GM19452 (cell line): ENCODE measurements around the gene SEC22A.

Experiments used
- ATAC-seq: cut with Tn5 transposase; IDR thresholded peaks from one replicate; pipeline ENCODE4 v1.9.1; 2021; ENCODE audit not compliant: unreplicated experiment

Gene SEC22A

GRCh38 chr3:123262226-123262625 lies 60.5 kb downstream of the SEC22A start:
- no peak for ATAC-seq

- no peak for ATAC-seq
Observed at GRCh38 chr3:123262868-123263267, 61.1 kb downstream of the SEC22A start.

- no peak for ATAC-seq
Observed at GRCh38 chr3:123263941-123264340, 62.2 kb downstream of the SEC22A start.

GRCh38 chr3:123267821-123268220 lies 66.1 kb downstream of the SEC22A start:
- no peak for ATAC-seq

GRCh38 chr3:123270818-123271217 lies 69.1 kb downstream of the SEC22A start:
- ATAC-seq: no peak

GRCh38 chr3:123271466-123272159 lies 69.9 kb downstream of the SEC22A start:
- ATAC-seq: no peak

- no peak for ATAC-seq
Observed at GRCh38 chr3:123272547-123272946, 70.8 kb downstream of the SEC22A start.

GRCh38 chr3:123275691-123276090 lies 73.9 kb downstream of the SEC22A start:
- no peak for ATAC-seq

GRCh38 chr3:123276346-123277006 lies 74.7 kb downstream of the SEC22A start:
- no peak for ATAC-seq

- no peak for ATAC-seq
Observed at GRCh38 chr3:123277106-123277505, 75.4 kb downstream of the SEC22A start.

- no peak for ATAC-seq
Observed at GRCh38 chr3:123278446-123278845, 76.7 kb downstream of the SEC22A start.

GRCh38 chr3:123279121-123279520 lies 77.4 kb downstream of the SEC22A start:
- no peak for ATAC-seq

- ATAC-seq: no peak
Observed at GRCh38 chr3:123281406-123281805, 79.7 kb downstream of the SEC22A start.

- no peak for ATAC-seq
Observed at GRCh38 chr3:123281929-123282328, 80.2 kb downstream of the SEC22A start.

- no peak for ATAC-seq
Observed at GRCh38 chr3:123282461-123282860, 80.7 kb downstream of the SEC22A start.

GRCh38 chr3:123283074-123283473 lies 81.3 kb downstream of the SEC22A start:
- no peak for ATAC-seq

GRCh38 chr3:123283657-123284398 lies 82.1 kb downstream of the SEC22A start:
- ATAC-seq: no peak

GRCh38 chr3:123284399-123285010 lies 82.8 kb downstream of the SEC22A start:
- no peak for ATAC-seq

- no peak for ATAC-seq
Observed at GRCh38 chr3:123285066-123285465, 83.3 kb downstream of the SEC22A start.

GRCh38 chr3:123285479-123285878 lies 83.7 kb downstream of the SEC22A start:
- ATAC-seq: no peak

GRCh38 chr3:123285931-123286307 lies 84.2 kb downstream of the SEC22A start:
- no peak for ATAC-seq
